ENCODE results near the gene TCAIM.
"Not testable (repeated sequence)": the region's sequence is repeated elsewhere in the genome, so short reads cannot be mapped to it uniquely, and the experiment has no call there.

The TCAIM gene

DNA sequence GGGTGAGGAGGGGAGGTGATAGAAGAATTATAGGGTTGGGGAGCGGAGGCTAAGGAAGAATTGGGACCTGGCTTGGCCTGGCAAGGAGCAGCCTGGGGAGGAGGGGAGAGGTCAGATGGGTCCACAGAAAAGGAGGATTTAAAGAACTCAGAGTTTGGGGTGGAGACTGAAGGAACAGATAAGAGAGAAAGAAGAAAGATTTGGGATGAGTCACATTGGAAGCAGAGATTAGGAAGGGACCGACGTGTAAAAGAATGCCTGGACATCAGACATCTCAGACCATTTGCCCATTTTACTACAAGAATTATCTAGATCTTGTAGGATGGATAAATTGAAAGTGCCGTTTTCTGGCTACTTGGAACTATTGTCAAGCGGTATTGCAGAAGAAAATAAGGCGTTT is 10.4 kb downstream of the TCAIM start:
- DNase-seq, result no peak

- DNase-seq, result no peak
These were observed 14.9 kb downstream of the TCAIM start for GRCh38 chr3:44353355-44353924.

DNA sequence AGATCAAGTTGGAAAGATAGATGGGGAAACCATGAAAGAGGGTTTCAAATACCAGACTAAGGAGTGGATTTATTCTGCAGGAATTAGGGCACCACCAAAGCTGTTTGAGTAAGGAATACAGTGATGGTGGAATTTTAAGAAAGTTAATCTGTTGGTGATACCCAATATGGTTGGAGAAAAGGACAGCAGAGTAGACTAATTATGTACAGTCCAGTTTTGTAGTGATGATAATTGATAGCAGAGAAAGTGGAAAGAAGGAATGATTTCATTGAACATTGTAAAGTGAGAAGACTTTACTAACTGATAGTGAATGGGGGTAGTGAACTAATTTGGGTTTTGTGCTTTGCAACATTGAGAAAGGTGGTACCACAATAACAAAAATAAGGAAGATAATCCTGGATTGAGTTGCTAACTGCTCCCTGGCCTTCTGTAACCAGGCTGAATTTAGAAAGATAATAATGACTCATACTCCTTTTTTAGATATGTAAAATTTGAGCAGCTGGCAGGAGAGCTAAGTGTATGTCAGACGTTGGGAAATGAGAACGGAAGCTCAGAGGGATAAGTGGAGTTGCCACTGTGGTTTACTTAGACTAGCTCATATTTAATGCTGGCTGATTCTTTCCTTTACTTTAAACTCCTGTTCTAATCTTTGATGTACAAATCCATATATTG is 16.9 kb downstream of the TCAIM start:
- no peak for DNase-seq

GRCh38 chr3:44359146-44359751 is 20.7 kb downstream of the TCAIM start:
- no peak for DNase-seq

DNA sequence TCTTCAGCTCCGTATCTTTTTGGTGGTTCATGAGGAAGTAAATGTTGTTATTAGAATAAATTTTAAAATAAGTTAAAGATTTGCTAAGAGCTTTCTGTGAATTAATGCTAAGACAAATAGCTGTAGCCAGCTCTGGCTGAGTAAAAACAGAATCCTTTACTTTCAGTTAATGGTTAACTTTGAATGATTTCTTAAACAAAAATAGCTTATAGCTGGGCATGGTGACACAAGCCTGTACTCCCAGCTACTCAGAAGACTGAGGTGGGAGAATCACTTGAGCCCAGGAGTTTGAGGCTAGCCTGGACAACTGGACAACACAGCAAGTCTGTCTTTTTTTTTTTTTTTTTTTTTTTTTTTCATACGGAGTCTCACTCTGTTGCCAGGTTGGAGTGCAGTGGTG is 25.0 kb downstream of the TCAIM start:
- DNase-seq, result no peak

DNA sequence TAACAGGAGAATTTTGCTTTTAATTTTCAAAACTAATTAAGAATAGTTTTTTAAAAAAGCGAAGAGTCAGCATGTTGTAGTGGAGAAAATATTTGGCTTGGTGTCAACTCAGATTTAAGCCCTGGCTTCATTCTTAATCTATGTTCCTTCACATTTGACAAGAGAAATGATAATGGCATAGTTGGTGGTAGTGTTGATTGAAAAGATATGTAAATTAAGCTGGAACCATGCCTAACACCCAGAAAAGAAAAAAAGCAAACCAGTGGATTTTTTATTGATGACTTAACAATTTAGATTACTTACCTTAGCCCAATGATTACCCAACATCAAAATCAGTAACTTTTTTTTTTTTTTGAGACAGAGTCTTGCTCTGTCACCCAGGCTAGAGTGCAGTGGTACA is 27.4 kb downstream of the TCAIM start:
- DNase-seq, result no peak

DNA sequence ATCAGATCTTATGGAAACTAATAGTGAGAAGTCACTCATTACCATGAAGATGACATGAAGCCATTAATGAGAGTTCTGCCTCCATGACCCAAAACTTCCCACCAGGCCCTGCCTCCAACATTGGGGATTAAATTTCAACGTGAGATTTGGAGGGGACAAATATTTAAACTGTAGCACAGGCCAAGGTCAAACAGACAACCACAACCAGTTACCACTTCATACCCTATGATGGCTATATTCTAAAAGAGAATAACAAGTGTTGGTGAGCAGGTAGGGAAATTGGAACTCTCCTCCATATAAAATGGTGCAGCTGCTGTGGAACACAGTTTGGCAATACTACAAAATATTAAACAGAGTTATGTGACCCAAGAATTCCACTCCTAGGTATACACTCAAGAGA is 36.9 kb downstream of the TCAIM start:
- no peak for DNase-seq

- no peak for DNase-seq
These were observed 48.8 kb downstream of the TCAIM start for GRCh38 chr3:44387404-44387803.

- DNase-seq, result no peak
These were observed 53.9 kb downstream of the TCAIM start for GRCh38 chr3:44392489-44392888.

- no peak for DNase-seq
These were observed 57.1 kb downstream of the TCAIM start for GRCh38 chr3:44395714-44396113.

GRCh38 chr3:44396200-44397171 is 57.9 kb downstream of the TCAIM start:
- no peak for DNase-seq

DNA sequence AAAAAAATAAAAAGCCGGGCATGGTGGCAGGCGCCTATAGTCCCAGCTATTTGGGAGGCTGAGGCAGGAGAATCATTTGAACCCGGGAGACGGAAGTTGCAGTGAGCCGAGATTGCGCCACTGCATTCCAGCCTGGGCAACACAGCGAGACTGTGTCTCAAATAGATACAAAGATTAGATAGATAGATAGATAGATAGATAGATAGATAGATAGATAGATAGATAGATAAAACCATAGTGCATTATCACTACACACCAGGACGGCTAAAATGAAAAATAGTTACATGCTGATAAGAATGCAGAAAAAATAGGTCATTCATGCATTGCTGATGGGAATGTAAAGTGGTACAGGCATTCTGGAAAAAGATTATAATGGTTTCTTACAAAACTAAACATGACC is 59.7 kb downstream of the TCAIM start:
- DNase-seq, result not testable (repeated sequence)

- no peak for DNase-seq
These were observed 60.3 kb downstream of the TCAIM start for GRCh38 chr3:44398853-44399252.

- DNase-seq, result no peak
These were observed 62.2 kb downstream of the TCAIM start for GRCh38 chr3:44400771-44401170.

DNA sequence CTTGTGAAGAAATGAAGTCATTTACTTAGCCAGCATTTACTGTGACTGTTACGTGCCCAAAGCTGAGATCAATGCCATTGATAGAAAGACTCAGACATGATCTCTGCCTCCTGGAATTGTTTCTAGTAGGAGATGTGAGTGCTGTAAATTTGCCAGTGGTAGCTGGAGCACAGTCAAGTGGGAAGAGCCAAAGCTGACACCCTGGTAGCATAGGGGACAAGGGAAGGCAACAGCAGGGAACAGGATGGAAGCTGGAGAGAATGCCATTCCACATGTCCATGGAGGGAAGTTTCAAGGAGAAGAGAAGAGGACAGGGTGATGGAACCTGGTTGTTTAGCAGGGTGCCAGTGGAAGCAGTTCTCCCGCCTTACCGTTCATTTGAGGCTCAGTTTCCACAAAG is 64.0 kb downstream of the TCAIM start:
- DNase-seq, result no peak

GRCh38 chr3:44409640-44410410 is 71.3 kb downstream of the TCAIM start:
- DNase-seq, result no peak

DNA sequence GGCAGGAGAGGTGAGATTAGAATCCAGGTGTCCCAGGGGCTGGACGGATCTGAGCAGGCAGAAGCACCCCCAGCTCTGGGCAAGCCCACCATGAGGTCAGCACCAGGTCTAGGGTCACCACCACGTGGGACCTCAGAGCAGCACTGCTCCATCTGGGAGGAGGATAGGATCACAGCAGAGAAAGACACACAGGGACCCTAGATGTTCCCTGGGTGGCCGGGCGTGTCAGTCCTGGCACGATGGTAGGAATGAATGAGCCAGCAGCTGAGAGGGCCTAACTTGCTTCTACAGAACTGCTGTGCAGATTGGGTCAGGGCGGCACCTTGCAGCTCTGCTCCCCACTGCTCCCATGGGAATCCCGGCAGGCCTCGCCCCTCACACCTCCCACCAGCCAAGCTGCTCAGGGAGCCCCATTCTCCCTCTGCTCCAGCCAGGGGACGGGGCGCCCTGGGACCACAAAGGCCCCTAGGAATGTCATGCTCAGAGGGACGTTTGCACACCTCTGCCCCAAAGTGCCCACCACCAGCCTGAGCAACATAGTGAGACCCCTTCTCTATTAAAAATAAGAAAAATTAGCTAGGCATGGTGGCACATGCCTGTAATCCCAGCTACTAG is 72.6 kb downstream of the TCAIM start:
- no peak for DNase-seq

DNA sequence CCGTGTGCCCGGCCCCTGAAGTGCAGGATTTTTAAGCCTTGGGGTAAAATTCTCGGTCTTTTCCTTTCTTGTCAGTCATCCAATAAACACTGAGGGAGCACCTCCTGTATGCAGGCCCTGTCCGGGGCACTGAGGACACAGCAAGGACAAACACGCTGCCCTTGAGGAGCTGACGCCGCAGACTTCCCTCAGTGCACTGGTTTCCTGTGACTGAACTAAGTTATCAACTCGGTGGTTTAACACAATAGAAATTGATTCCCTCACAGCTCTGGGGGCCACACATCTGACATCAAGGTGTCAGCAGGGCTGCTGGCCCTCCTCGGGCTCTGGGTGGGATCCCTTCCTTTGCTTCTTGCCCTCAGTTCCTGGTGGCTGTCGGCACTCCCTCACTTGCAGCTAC is 73.8 kb downstream of the TCAIM start:
- no peak for DNase-seq

- DNase-seq, result no peak
These were observed 76.0 kb downstream of the TCAIM start for GRCh38 chr3:44414517-44415090.

DNA sequence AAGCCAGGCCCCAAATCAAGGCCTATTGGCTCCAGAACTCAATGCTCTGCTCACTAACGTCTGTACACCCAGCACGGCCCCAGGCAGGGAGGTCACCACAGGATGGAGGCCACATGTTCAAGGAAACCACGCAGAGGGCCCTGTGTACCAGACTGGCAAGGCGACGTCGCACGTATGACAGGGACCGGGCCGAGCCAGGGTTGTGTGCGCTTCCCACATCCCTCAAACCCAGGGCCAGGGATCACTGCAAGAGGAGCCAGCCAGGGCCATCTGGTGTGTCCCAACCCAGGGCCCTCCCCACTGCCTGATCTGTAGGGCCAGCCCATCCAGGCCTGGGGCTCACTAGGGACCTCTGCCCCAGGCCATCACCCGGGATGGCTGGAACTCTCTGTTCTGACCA is 76.9 kb downstream of the TCAIM start:
- no peak for DNase-seq
